ENCODE measurements around the gene NKD1.
"Not testable (repeated sequence)": the region's sequence is repeated elsewhere in the genome, so short reads cannot be mapped to it uniquely, and the experiment has no call there.

GRCh38 chr16:50536258-50536645, 11.9 kb upstream of the NKD1 start:
- TF ChIP-seq CTCF, POLR2A (IDR thresholded peaks at IDR 0.05): not testable (repeated sequence)
